GM12878 (cell line): Measurements from ENCODE around the gene DIP2A. TPM values are rescaled to one million over a fixed set of nuclear protein-coding genes. Genes with fewer than 3 reads are reported as not detected.

Source experiments
- ATAC-seq: fragments of 200-7000 bp; cut with Tn5 transposase; 3 replicates; pipeline ENCODE4 v1.9.1; 2020; ENCODE audit warnings: mild to moderate bottlenecking, moderate library complexity
- BruUV-seq: library from RNA; stranded (reverse); fragments of 400-500 nt; replicated peaks from 2 replicates; lab custom pipeline; 2021; lab: Mats Ljungman, UMichigan
- CTCF ChIA-PET: fragments of 300-600 bp; sonication (Branson Sonifier 250); formaldehyde crosslinking; extraction: SDS; loops from one replicate; lab custom pipeline; 2021; ENCODE audit warnings: inconsistent platforms; lab: Yijun Ruan, JAX
- POLR2A ChIA-PET: fragments of 350-600 bp; formaldehyde crosslinking; extraction: SDS; loops from one replicate; lab custom pipeline; 2021; ENCODE audit warnings: inconsistent platforms; lab: Charles Lee
- RAD21 ChIA-PET: fragments of 300-600 bp; sonication (Branson Sonifier 250); formaldehyde crosslinking; loops from one replicate; lab custom pipeline; 2023; ENCODE audit warnings: antibody characterized with exemption; ENCODE audit not compliant: unreplicated experiment; lab: Charles Lee
- SMC1A ChIA-PET: fragments of 300-600 bp; sonication (Branson Sonifier 250); formaldehyde crosslinking; loops from one replicate; lab custom pipeline; 2023; ENCODE audit not compliant: unreplicated experiment, uncharacterized antibody; lab: Charles Lee
- DNase-seq: peaks from one replicate; pipeline ENCODE4 v3.0.0-alpha.2; 2011; ENCODE audit warnings: low read depth, low spot score
- FAIRE-seq: peaks from 3 replicates; lab custom pipeline; 2011; peaks lifted over from hg19 to GRCh38; lab: Jason Lieb, UNC
- H2AFZ ChIP-seq: 2 replicates; pipeline ENCODE4 v1.6.0; 2011; ENCODE audit warnings: low read depth, low read length, control low read depth; ENCODE audit not compliant: control insufficient read depth
- H3K27ac ChIP-seq: 2 replicates; pipeline ENCODE4 v1.5.1; 2011; ENCODE audit warnings: control low read depth; ENCODE audit not compliant: control insufficient read depth, insufficient read depth
- H3K27me3 ChIP-seq, 2 experiments: replicated peaks in 1 of 2; 2 replicates each; pipeline versions ENCODE4 v1.6.0 to v1.6.1; 2011; ENCODE audit warnings: low read length in 1 of 2; ENCODE audit not compliant: control insufficient read depth in 2 of 2, insufficient read depth in 2 of 2
- H3K36me3 ChIP-seq, 2 experiments: 2 replicates each; pipeline ENCODE4 v1.5.1; 2011; ENCODE audit warnings: low read length in 1 of 2; ENCODE audit not compliant: control insufficient read depth in 2 of 2, insufficient read depth in 2 of 2
- H3K4me1 ChIP-seq: 2 replicates; pipeline ENCODE4 v1.6.1; 2011; ENCODE audit warnings: mild to moderate bottlenecking, low read length, moderate library complexity, mixed read lengths; ENCODE audit not compliant: control insufficient read depth, insufficient read depth
- H3K4me2 ChIP-seq: 2 replicates; pipeline ENCODE4 v1.6.0; 2011; ENCODE audit warnings: control low read depth; ENCODE audit not compliant: control insufficient read depth, insufficient read depth
- H3K4me3 ChIP-seq: fragments of 200-600 bp; sonication (generic); 2 replicates; pipeline ENCODE4 v1.5.1; 2016
- H3K79me2 ChIP-seq: 2 replicates; pipeline ENCODE4 v1.6.0; 2011; ENCODE audit warnings: low read length; ENCODE audit not compliant: control insufficient read depth, insufficient read depth
- H3K9ac ChIP-seq: 2 replicates; pipeline ENCODE4 v1.8.0; 2011; ENCODE audit warnings: low read length, control low read depth, mixed read lengths; ENCODE audit not compliant: control insufficient read depth, insufficient read depth
- H3K9me3 ChIP-seq: replicated peaks from 3 replicates; pipeline ENCODE4 v1.5.1; 2011; ENCODE audit warnings: mild to moderate bottlenecking, low read length; ENCODE audit not compliant: control insufficient read depth, insufficient read depth
- H4K20me1 ChIP-seq: 2 replicates; pipeline ENCODE4 v1.6.0; 2011; ENCODE audit not compliant: control insufficient read depth, insufficient read depth
- ATF7 ChIP-seq: fragments of 450-650 bp; IDR thresholded peaks from 2 replicates; pipeline ENCODE4 v1.6.1; 2016; ENCODE audit warnings: low read depth, mild to moderate bottlenecking
- CBFB ChIP-seq: IDR thresholded peaks from 2 replicates; pipeline ENCODE4 v1.6.1; 2016; ENCODE audit warnings: antibody characterized with exemption, low read depth
- CHD1 ChIP-seq: IDR thresholded peaks from 2 replicates; pipeline ENCODE4 v1.6.1; 2012; ENCODE audit warnings: low read depth, low read length, improper control_type of control experiment
- CREM ChIP-seq: IDR thresholded peaks from 2 replicates; pipeline ENCODE4 v1.6.1; 2014; ENCODE audit warnings: antibody characterized with exemption, low read depth
- MYB ChIP-seq: fragments of 150-350 bp; IDR thresholded peaks from 2 replicates; pipeline ENCODE4 v1.6.1; 2014; ENCODE audit warnings: mild to moderate bottlenecking, low read depth, low read length, borderline replicate concordance
- NBN ChIP-seq: fragments of 450-650 bp; IDR thresholded peaks from 2 replicates; pipeline ENCODE4 v1.6.1; 2016
- NFIC ChIP-seq: IDR thresholded peaks from 2 replicates; pipeline ENCODE4 v1.6.1; 2012; ENCODE audit warnings: low read depth, mild to moderate bottlenecking, inconsistent platforms, low read length, moderate library complexity
- NR2C2 ChIP-seq: IDR thresholded peaks from 2 replicates; pipeline ENCODE4 v1.6.1; 2011; ENCODE audit warnings: borderline replicate concordance, low read depth; ENCODE audit not compliant: control insufficient read depth, insufficient read length
- RELA ChIP-seq: fragments of 450-650 bp; IDR thresholded peaks from 2 replicates; pipeline ENCODE4 v1.8.0; 2014; ENCODE audit warnings: borderline replicate concordance; ENCODE audit not compliant: partially characterized antibody
- SREBF2 ChIP-seq: IDR thresholded peaks from 2 replicates; pipeline ENCODE4 v1.6.1; 2012; ENCODE audit warnings: mild to moderate bottlenecking, low read length
- ZNF207 ChIP-seq: fragments of 450-650 bp; IDR thresholded peaks from 2 replicates; pipeline ENCODE4 v1.6.1; 2014; ENCODE audit warnings: antibody characterized with exemption, mild to moderate bottlenecking, borderline replicate concordance
- ZSCAN29 ChIP-seq: fragments of 450-650 bp; IDR thresholded peaks from 2 replicates; pipeline ENCODE4 v1.6.1; 2017; ENCODE audit warnings: mild to moderate bottlenecking, moderate library complexity
- WGBS: methylation state at CpG from one replicate; pipeline ENCODE4 v1.1.6; 2016; ENCODE audit warnings: low lambda C conversion rate; ENCODE audit not compliant: insufficient replicate concordance, insufficient coverage; ENCODE audit errors: missing lambda C conversion rate; 5-methylcytosine and 5-hydroxymethylcytosine counted together
- in situ Hi-C: fragments of 300-500 bp; cut with MboI; formaldehyde crosslinking; loops from 9 replicates; pipeline ENCODE4 v1.14.3; 2018; ENCODE audit warnings: mixed read lengths
- intact Hi-C: fragments of 100-400 bp; cut with micrococcal nuclease; formaldehyde crosslinking; loops from one replicate; pipeline ENCODE4 v1.14.2; 2022; ENCODE audit not compliant: unreplicated experiment
- polyA plus RNA-seq, 11 experiments: library from polyadenylated mRNA; depleted of rRNA in 4 of 11; unstranded in 6 of 11; stranded (reverse) in 5 of 11; fragments of >200 nt; fragmentation: Nextera tagmentation in 4 of 11; fragmentation: Illumina TruSeq in 1 of 11; extraction: Ambion mirVana in 4 of 11; extraction: Trizol in 1 of 11; gene quantifications; 1 replicate in 1 of 11; 2 replicates in 10 of 11; pipeline versions ENCODE4 v1.2.1 to v1.2.3, GENCODE V29; 2011 to 2016; ENCODE audit warnings: inconsistent platforms in 2 of 11, missing spikeins in 2 of 11, low read depth in 1 of 11
- total RNA-seq, 4 experiments: library from RNA; depleted of rRNA in 3 of 4; stranded (reverse); fragments of >200 nt in 3 of 4; fragmentation: Illumina TruSeq in 1 of 4; extraction: Trizol in 1 of 4; gene quantifications; 2 replicates each; pipeline versions ENCODE4 v1.2.1 to v1.2.3, GENCODE V29; 2013 to 2021
- TF ChIP-seq, protein P1 (sequence below): fragments of 450-650 bp; conservative IDR thresholded peaks from 2 replicates; pipeline ENCODE4 v1.6.1; 2017; ENCODE audit warnings: mild to moderate bottlenecking, moderate library complexity
- TF ChIP-seq, protein P2 (sequence below): fragments of 450-650 bp; IDR thresholded peaks from 2 replicates; pipeline ENCODE4 v1.6.1; 2018; ENCODE audit warnings: mild to moderate bottlenecking, low read depth, moderate library complexity; ENCODE audit not compliant: partially characterized antibody
- TF ChIP-seq, protein P3 (sequence below): IDR thresholded peaks from 2 replicates; pipeline ENCODE4 v1.6.1; 2012; ENCODE audit warnings: low read depth, low read length, improper control_type of control experiment

Gene DIP2A
- total and polyA plus RNA-seq, 10 of the 15 experiments (the other 5 are each of a cell fraction or from before 2014, with no cell fraction given) = 1.7 to 25.5 (median 12.2) TPM

DNA sequence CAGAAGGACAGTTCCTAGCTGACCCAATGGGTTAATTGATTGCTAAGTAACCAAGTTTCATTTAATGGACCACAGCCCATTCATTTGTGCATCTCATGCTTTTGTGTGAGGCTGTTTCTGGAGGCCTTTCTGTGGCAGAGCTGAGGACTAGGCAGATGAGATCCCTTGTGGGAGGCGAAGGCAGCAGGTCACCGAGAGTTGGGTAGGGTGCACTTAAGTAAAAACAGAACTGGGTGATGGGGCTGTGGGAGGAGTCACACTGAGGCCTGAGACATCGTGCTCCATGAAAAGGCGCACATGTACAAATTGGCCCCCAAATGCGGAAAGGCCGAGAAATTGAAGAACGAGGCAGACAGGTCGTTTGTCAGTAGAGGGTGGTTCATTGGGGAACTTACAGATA is 85.3 kb downstream of the DIP2A start:
- Histone ChIP-seq H2AFZ (no peak overlapping the region), H3K9me3 (no peaks in the 10 kb centered on the region), H3K9ac (no peak overlapping the region), H3K4me1 (no peaks in the 10 kb centered on the region), H4K20me1 (no peaks in the 10 kb centered on the region), H3K36me3 (peaks cover 14 to 23% of the 10 kb centered on the region in 2 experiments), H3K27me3 (no peaks in the 10 kb centered on the region), H3K27ac (no peak overlapping the region), H3K79me2 (no peaks in the 10 kb centered on the region), H3K4me3 (no peak overlapping the region), H3K4me2 (no peak overlapping the region)
- ChIA-PET RAD21 (no interaction called here), CTCF (interaction anchor here (0.6 kb wide), 1 partner anchor 407 kb away, joined by 3 read pairs; no protein-coding TSS in a partner anchor), SMC1A (no interaction called here), POLR2A (no interaction called here)
- in situ Hi-C loops = no loop called here
- ATAC-seq (no peak), FAIRE-seq (no peak), DNase-seq (no peak)
- no TSS peak for BruUV-seq
- intact Hi-C loops = no loop called here
- TF ChIP-seq ZNF207 (no peak), ZSCAN29 (no peak), NBN (no peak)
- 94% methylated on average over 8 of the region's 8 CpGs for WGBS

DNA sequence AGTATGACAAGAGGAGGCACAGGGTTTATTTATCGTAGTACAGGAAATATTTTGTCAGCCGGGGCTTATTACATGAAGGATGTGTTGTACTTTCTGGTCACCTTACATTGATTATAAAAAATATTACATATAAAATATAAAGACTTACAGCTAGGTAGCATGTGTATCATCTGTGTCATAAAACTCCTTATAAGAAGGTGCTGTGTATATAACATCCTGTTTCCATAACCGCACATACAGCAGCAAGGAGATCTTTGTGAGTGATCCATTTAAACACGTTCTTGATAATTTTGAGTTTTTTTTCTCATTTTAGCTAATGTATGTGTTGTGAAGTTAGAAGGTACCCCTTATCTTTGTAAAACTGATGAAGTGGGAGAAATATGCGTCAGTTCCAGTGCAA is 86.1 kb downstream of the DIP2A start:
- H3K36me3 ChIP-seq = peaks cover 14 to 17% of the 10 kb centered on the region in 2 experiments; a peak in 3 of 4 replicates
- H3K79me2 ChIP-seq = no peaks in the 10 kb centered on the region
- intact Hi-C loops (no loop called here), in situ Hi-C loops (no loop called here)
- 99% methylated on average over 5 of the region's 5 CpGs for WGBS
- no TSS peak for BruUV-seq
- no peak for DNase-seq
- H2AFZ ChIP-seq = no peak overlapping the region
- H3K4me2 ChIP-seq = no peak overlapping the region
- no peaks in the 10 kb centered on the region for H3K27me3 ChIP-seq
- no peak for ATAC-seq
- no peak overlapping the region for H3K4me3 ChIP-seq
- SMC1A ChIA-PET = no interaction called here
- CTCF ChIA-PET = no interaction called here
- POLR2A ChIA-PET = no interaction called here
- no peaks in the 10 kb centered on the region for H3K9me3 ChIP-seq
- RAD21 ChIA-PET = no interaction called here
- no peak overlapping the region for H3K27ac ChIP-seq
- H4K20me1 ChIP-seq = no peaks in the 10 kb centered on the region
- H3K4me1 ChIP-seq = no peaks in the 10 kb centered on the region
- no peak for FAIRE-seq
- H3K9ac ChIP-seq = no peak overlapping the region
- TF ChIP-seq, protein P1, sequence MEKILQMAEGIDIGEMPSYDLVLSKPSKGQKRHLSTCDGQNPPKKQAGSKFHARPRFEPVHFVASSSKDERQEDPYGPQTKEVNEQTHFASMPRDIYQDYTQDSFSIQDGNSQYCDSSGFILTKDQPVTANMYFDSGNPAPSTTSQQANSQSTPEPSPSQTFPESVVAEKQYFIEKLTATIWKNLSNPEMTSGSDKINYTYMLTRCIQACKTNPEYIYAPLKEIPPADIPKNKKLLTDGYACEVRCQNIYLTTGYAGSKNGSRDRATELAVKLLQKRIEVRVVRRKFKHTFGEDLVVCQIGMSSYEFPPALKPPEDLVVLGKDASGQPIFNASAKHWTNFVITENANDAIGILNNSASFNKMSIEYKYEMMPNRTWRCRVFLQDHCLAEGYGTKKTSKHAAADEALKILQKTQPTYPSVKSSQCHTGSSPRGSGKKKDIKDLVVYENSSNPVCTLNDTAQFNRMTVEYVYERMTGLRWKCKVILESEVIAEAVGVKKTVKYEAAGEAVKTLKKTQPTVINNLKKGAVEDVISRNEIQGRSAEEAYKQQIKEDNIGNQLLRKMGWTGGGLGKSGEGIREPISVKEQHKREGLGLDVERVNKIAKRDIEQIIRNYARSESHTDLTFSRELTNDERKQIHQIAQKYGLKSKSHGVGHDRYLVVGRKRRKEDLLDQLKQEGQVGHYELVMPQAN = no peak
- no peak for TF ChIP-seq CBFB
- no peak for TF ChIP-seq MYB
- no peak for TF ChIP-seq NFIC
- no peak for TF ChIP-seq ATF7
- no peak for TF ChIP-seq RELA
- TF ChIP-seq CHD1 = no peak
- TF ChIP-seq, protein P2, sequence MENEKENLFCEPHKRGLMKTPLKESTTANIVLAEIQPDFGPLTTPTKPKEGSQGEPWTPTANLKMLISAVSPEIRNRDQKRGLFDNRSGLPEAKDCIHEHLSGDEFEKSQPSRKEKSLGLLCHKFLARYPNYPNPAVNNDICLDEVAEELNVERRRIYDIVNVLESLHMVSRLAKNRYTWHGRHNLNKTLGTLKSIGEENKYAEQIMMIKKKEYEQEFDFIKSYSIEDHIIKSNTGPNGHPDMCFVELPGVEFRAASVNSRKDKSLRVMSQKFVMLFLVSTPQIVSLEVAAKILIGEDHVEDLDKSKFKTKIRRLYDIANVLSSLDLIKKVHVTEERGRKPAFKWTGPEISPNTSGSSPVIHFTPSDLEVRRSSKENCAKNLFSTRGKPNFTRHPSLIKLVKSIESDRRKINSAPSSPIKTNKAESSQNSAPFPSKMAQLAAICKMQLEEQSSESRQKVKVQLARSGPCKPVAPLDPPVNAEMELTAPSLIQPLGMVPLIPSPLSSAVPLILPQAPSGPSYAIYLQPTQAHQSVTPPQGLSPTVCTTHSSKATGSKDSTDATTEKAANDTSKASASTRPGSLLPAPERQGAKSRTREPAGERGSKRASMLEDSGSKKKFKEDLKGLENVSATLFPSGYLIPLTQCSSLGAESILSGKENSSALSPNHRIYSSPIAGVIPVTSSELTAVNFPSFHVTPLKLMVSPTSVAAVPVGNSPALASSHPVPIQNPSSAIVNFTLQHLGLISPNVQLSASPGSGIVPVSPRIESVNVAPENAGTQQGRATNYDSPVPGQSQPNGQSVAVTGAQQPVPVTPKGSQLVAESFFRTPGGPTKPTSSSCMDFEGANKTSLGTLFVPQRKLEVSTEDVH = no peak
- TF ChIP-seq, protein P3, sequence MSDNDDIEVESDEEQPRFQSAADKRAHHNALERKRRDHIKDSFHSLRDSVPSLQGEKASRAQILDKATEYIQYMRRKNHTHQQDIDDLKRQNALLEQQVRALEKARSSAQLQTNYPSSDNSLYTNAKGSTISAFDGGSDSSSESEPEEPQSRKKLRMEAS = no peak
- no peak for TF ChIP-seq NR2C2
- TF ChIP-seq CREM = no peak
- no peak for TF ChIP-seq SREBF2
